Anterior cingulate cortex (tissue), 58 donors: ENCODE data around the gene CNPY1.
A peak's percentile ranks its signal among the peaks of the same experiment; 100 is the strongest.

ENCODE experiments used
- DNase-seq, 58 donors: peaks; one replicate each; lab custom pipeline; 2025; lab: John Stamatoyannopoulos, UW

Gene CNPY1

DNA sequence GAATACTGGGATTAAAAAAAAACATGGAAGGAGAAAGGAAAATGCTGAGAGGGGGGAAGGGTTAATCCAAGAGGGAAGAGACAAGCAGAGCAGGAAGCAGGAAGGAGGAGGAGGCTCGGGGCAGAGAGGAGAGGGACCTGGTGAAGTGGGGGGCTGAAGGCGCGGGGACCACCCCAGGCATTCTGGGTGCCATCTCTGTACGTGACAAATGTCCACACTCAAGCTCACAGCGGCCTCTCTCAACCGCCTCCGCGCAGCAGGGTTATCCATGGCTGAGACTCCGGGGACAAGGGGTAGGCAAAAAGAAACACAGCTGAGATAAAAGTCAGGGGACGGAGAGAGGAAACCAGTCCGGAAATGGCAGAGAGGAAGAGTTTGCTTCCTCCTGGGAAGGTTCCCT is 54.5 kb downstream of the CNPY1 start:
- DNase-seq = no peak

DNA sequence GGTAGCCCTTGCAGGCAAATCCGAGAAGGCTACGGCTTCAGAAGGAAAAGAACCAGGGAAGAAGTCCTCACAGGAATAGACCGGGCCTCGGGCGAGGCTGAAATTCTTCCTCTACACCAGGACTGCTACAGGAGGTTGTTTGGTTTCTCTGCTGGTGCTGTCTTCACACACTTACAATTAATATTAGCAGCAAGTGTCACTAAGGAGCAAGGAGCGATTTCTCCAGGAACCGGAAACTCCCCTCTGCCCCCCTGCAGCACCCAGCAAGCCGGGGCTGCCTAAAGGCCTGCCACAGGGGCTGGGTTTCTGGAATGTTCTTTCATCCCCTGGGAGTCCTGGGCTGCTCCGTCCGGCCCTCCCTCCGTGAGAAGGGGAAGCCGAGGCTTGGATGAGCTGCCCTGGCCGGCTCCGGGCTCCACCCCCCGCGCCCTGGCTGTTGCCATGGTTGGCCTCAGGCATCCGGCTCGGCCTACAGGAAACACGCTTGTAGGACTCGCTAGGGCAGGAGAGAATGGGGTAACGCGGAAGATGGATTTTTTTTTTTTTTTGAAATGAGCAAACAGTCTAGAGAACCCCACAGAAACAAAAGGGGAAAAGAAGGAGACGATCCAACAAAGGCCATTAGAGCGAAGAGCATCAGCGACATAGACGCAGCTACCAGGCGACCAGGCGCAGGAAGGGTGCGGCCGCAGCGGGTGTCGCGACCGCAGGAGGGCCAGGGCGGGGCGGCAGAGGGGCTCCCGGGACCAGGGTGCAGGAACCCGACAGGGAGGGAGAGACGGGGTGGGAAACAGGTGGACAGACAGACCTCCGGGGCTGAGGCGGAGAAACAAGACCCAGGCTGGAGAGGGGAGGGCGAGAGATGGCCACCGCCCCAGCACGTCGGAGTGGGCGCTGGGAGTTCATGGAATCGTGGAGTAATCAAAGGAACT is 55.4 kb downstream of the CNPY1 start:
- peak in 9 of 58 donors; percentile 2 to 44 (median 21) for DNase-seq

DNA sequence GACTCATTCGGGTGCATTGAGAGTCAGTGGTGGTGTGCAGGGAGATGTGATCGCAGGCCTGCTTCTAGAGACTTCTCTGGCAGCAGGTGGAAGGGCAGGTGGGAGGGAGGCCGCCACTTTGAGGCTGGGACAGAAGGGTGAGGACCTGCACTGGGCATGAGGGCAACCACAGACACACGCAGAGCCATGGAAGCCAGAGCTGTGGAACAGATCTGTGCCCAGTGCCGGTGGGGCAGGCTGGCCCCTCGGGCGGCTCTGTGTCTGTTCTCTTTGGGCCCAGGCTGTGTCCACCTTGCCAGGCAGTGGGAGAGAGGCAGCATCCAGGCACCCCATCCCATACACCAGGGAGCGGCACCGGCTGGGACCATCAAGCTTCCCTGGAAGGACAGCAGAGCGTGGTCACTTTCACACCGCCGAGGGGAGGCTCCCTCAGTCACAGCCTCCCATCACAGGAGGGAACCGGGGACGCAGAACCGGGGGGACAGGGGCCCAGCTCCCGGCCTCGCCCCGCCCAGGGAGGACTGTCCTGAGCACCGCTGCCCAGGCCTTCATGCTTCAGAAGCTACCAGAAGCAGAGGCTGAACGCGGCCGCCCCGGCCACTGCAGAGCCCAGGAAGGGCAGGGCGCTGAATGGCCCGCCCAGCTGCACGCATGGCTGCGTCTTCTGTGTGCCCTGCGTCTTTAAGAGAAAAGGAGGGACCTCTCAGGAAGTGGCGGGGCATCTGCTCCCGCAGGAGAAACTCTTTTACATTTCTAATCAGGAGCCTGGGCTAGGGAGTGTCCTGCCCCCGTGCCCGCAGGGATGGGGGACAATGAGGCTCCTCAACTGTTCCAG is 56.3 kb downstream of the CNPY1 start:
- DNase-seq = no peak

DNA sequence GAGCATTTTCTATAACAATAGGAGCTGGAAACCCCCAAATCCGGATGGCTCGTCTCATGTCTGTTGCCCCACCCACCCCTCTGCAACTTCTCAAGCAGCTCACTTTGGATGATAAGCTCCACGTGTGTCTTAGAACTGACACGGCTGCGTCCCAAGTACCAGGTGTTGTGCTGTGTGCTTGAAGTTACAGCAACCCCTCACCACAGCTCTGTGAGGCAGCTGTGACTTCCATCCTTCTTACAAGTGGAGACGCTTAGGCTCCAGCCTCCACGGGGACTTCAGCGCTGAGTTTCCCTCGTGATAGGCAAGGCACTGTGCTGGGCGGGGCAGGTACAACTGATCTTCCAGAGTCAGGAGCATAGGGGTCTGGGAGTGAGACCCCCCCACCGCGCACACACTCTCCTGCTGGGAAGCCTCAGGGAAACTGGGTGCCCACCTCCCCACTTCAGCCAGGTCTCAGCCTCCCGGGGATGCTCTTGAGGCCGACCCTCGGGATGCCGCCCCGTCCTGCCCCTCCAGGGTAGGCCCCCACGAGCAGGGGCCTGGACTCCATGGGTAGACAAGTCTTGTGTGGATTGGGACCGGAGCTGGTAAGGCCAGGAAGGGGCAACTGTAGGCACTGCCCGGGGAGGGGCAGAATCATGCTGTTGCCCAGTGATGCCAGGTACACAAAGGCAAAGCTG is 57.1 kb downstream of the CNPY1 start:
- no peak for DNase-seq

DNA sequence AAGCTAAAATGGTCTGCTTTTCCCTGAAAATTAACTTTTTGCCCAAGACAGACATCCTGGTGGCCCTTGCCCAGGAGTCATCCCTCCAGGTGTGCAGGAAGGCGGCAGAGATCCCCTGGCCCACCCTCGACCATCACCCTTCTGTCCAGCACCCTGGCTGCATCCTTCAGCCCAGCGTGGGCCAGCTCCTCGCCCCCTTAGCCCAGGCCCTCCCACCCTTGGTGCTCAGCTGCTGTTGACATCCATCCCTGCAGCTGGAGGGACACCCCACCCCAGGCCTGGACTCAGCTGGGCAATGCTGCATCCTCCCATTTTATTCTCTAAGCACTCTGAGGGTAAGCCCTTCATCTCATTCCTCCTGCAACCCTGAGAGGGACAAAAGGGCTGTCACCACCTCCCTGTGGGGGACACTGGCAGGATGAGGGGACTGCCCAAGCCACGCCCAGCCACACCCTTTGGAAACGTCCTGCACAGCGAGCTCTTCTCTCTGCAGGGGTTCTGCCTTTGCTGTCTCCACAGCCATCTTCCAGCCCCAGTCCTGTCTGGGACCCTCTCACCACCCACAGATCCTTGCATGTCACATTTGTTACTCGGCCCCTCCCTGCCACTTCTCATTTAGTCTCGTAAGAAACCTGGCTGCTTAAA is 57.8 kb downstream of the CNPY1 start:
- DNase-seq = no peak

DNA sequence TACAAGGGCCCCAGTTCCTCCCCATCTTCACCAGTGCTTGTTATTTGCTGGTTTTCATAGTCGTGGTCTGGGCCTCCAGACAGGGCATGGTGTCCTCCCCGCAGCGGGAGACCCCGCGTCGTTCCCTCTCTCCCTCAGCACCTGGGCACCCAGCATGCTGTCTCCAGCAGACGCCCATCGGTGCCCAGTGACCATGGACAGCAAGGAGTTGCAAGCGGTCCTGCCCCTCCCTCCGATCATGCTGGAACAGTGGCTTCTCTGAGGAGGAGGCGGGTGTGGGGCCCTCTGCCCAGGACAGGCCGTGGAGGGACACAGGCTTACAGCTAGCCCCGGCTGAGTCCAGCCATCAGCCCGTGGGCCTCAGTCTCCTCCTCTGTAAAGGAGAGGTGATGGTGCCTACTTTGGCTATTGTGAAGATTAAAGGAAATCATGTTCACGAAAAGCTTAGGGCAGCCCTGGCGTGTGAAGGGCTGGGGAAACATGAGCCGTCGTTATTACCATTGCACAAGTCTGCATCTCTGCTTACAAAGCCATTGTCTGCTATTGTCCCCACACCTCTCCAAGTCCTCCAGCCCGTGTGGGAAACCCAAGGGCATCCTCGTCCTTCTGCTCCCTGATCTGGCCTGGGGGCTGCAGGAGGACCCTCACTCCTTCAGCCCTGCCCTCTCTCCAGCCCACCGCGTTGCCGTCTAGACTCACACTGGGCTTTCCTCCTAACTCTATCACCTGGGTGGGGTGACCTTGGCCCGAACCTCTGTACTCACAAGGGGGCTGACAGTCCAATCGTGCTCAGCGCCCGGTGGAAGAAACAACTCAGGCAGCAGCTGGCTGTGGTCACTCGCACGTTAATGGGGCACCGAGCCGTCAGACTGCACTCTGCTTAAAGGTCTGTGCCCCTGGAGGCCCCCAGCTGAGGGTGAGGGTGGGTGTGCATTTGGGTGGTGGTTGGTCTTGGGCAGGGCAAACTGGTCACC is 58.6 kb downstream of the CNPY1 start:
- no peak for DNase-seq

DNA sequence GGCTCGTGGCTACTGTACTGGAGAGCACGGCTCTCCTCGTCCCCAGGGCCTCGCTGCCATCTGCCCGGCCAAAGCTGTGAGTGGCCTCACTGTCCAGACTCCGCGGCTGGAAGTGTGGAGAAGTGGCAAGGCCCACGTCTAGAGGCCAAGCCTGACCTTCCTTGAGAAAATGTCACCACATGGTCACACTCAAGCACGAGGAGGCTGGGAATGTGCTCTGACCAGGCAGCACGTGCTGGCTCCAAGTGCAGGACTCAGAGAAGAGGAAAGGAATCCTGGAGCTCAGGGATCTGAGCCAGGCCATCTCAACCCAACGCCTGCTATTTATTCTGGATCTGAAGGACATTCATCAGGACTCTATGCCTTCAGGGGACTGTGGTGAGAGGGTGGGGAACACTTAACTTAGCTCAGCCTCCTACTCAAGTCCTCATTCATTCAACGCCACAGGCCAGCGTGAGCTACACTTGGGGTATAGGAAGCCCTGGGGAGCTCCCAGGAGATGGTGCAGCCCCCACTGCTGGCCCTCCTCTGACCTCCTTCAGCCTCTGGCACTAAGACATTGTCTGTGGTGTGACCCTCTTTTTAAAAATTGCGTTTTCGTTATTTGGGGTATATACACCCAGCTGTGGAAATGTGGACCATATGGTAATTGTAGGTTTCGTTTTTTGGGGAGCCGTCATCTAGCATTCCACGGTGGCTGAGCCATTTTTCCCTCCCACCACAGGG is 59.4 kb downstream of the CNPY1 start:
- DNase-seq = no peak

DNA sequence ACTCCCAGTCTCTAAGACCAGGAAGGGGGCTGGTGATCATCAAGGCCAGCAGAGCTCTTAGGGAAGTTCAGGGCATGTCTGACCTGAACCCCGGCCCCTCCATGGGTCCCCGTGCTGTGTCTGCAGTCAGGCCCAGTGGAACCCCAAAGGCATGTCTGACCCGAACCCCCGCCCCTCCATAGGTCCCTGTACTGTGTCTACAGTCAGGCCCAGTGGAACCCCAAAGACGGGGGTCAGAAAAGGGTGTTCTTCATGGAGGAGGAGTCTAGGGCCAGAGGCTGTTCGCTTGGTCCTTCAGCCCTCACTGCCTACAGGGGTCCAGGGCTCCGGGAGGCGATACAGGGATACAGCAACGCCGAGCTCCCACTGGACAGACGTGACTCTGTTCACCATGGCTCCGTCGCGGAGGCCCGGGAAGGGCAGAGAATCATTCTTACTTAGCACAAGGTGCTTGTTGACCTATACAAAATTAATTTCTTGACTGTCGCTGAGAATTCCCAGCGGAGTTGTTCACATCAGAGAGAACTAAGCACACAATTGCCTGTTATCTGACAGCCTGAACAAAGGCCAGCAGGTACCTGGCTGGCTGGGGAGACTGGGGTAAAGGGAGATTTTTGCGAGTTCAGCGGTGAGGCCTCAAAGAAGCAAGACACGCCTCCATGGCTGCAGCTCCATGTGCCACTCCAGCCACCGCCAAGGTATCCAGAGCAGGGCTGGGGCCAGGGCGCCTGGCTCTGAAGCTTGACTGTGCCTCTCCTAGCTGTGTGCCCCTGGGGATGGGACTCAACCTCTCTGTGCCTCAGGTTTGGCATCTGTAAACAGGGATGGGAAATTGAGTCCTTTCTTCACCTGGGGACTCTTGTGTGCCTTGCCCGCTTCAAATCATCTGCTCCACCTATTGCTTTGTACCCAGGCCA is 61.6 kb downstream of the CNPY1 start:
- no peak for DNase-seq

DNA sequence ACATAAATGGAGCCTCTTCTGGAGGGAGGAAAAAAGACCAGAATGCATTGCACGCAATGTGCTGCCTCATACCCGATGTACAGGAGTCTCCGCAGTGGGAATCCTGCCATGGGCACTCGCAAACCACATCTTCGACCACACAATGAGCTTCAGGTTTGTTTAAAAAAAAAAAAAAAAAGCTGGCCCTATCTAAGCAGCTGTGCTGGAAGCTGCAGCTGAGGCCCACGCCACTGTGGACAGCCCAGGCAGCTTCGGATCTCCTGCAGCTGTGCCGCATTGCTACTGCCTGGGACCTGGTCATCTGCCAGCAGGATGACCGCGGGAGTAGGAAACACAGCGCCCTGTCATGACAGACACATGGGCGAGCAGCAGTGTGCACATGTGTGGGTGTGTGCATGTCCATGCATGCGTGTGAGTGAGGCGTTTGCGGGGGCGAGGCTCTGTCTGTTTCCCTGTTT is 62.5 kb downstream of the CNPY1 start:
- DNase-seq = peak in 6 of 58 donors; percentile 11 to 34 (median 18)

DNA sequence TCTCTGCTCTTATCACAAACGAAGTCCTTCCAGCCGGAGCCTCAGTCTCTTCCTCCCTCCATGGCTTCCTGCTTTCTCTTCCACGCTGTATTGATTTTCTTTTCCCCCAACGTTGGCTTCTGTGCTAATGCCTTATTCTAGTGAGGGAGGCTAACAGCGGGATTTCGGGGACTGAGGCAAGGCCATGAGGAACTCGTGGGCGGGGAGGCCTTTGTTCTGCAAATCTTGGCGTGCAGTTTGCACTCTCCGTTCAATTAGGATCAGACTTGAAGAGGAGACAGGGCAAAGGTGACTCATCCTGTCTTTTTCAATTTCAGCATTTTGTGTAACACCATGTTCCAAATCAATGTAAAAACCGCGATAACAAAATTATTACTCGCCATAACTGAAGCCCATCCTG is 63.1 kb downstream of the CNPY1 start:
- DNase-seq = no peak

DNA sequence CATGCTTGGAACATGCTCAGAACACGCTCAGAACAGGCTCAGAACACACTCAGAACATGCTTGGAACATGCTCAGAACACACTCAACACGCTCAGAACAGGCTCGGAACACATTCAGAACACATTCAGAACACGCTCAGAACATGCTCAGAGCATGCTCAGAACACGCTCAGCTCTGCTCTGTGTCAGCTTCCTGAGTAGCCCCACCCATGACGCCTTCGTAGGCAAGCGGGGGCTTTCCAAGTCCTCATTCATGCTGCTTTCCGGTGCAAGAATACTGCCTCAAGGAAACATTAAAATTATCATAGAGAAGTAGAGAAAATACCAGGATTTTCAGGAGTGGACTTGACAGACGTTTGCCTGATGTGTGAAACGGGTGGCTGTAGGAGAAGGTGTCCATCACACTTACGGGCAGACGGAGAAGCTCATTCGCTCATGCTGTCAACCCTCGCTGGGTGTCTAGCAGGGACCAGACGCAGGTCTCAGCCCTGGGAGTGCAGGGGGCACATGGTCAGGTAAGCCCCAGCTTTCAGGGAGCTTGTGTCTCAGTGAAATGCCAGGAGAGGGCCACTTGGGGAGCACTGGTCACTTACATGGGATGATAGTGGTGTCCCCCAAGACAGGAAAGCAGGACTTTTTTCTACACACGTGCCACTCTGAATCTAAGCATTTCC is 63.7 kb downstream of the CNPY1 start:
- DNase-seq = no peak

DNA sequence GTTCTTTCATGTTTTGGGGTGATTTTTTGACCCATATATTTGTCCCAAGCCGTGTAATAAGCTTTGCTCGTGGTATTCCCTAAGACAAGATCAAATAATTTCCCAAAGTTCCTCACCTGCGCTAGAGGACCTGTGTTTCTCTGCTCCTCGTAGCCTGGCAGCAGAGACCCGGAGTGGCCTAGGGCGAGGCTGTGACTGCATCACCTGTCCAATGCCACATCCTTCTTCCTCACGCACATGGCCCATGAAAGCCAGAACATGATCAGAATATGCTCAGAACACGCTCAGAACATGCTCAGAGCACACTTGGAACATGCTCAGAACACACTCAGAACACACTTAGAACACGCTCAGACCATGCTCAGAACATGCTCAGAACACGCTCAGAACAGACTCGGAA is 64.6 kb downstream of the CNPY1 start:
- DNase-seq = no peak

DNA sequence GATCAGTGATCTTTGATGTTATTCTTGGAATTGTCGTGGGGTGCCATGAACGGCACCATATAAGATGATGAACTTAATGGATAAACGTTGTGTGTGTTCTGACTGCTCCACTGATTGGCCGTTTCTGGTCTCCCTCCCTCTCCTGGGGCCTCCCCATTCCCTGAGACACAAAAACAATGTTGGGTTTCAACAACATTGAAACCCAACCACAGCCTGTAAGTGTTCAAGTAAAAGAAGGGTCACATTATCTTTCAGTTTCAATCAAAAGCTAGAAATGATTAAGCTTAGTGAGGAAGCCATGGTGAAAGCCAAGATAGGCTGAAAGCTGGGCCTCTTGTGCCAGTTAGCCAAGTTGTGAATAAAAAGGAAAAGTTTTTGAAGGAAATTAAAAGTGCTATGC is 68.9 kb downstream of the CNPY1 start:
- no peak for DNase-seq

DNA sequence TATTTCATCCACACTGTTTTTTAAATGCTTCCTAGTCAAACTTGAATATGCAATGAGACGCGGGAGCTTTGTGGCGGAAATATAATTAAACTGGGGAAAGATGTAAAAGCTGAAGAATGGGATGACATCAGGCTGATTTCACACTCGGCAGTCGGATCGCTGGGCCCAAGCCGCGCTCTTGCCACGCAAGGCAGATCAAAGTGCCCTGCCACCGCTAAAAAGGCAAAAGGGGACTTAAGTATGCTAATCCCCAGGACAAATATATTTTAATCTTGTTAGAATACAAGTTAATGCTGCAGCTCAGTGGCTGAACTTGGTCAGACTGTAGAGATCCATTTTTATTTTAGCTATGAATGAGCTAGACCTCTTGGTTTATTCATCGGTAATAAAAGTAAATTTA is 74.6 kb downstream of the CNPY1 start:
- DNase-seq = no peak

DNA sequence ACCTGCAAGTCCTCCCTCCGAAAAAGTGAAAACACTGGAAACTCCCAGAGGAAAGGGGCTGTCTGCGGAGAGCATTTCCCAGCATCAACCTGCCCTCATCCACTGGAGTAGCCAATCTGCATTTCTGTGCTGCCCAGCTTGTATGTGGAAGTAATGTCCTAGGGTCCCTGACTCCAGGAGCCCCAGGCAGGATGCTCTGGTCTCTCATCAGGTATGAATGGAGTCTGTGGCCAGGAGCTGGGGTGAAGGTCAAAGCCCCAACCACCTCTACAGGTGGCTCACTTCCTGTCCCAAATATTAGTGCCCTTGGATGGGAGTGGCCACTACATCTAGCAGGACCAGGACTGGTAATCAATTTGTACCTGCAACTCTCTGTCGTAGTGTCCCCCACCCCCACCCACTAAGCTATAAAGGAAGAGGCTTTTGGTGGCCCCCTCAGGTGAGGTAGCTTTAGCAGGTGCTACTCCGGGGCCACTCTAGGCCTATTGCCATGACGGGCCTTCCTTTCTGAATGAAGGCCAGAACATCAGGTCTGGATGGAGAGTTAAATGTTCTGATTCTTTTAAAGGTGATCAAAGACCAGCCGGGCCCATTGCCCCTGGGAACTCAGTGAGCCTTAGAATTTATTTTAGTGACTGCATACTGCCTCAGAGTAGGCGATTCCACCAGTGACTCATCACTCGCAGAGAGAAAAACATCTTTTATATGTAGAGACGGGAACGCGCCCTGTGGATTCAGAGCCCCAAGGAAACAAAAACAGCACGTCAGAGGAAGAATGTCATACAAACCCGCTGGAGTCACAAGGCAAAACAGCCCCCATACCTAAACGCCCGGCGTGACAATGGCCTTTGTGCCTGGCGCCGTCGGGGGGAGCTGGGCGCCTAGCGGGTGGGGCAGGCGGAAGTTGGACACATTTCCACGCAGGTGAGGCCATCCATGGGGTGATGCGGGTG is 75.4 kb downstream of the CNPY1 start:
- DNase-seq = no peak

DNA sequence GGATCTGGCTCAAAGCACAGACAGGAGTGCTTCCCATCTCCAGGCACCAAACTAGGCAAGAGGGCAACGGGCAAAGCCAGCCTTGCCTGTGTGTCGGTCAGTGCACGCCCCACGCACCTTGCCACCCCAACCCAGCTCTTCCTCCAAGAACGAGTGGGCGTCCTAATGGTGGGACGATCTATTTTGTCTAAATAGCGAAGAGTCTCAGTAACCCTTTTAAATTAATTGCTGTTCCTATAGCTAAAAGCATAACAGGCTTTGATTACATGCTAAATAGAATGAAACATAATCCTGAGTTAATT is 76.2 kb downstream of the CNPY1 start:
- no peak for DNase-seq
